ENCODE measurements around the gene PHYH.
"Not testable (repeated sequence)": the region's sequence is repeated elsewhere in the genome, so short reads cannot be mapped to it uniquely, and the experiment has no call there.

Gene PHYH

GRCh38 chr10:13319166-13319565 lies 19.3 kb upstream of the PHYH start:
- DNase-seq (ENCODE audit: low spot score): no peak

- DNase-seq (ENCODE audit: low spot score): no peak
Measured at GRCh38 chr10:13317474-13317873, 17.6 kb upstream of the PHYH start.

- DNase-seq (ENCODE audit: low spot score): no peak
Measured at GRCh38 chr10:13316635-13317311, 16.9 kb upstream of the PHYH start.

GRCh38 chr10:13315361-13315760 lies 15.5 kb upstream of the PHYH start:
- DNase-seq (ENCODE audit: low spot score): no peak

GRCh38 chr10:13311177-13311575 lies 11.3 kb upstream of the PHYH start:
- DNase-seq (ENCODE audit: low spot score): no peak

GRCh38 chr10:13310518-13311176 lies 10.8 kb upstream of the PHYH start:
- DNase-seq (ENCODE audit: low spot score): no peak

- DNase-seq (ENCODE audit: low spot score): no peak
Measured at GRCh38 chr10:13309792-13310191, 9.9 kb upstream of the PHYH start.

- no peak for DNase-seq (ENCODE audit: low spot score)
Measured at GRCh38 chr10:13308096-13308495, 8.2 kb upstream of the PHYH start.

GRCh38 chr10:13306103-13306502 lies 6.2 kb upstream of the PHYH start:
- no peak for DNase-seq (ENCODE audit: low spot score)

GRCh38 chr10:13302821-13303555 lies 3.1 kb upstream of the PHYH start:
- DNase-seq (ENCODE audit: low spot score): no peak

GRCh38 chr10:13298748-13299436 lies 972 bp downstream of the PHYH start:
- DNase-seq (ENCODE audit: low spot score): no peak

GRCh38 chr10:13296476-13296875 lies 3.4 kb downstream of the PHYH start:
- DNase-seq (ENCODE audit: low spot score): no peak

- DNase-seq (ENCODE audit: low spot score): no peak
Measured at GRCh38 chr10:13294784-13295183, 5.1 kb downstream of the PHYH start.

GRCh38 chr10:13291821-13292773 lies 7.8 kb downstream of the PHYH start:
- no peak for DNase-seq (ENCODE audit: low spot score)

GRCh38 chr10:13291061-13291460 lies 8.8 kb downstream of the PHYH start:
- DNase-seq (ENCODE audit: low spot score): no peak

GRCh38 chr10:13284050-13284449 lies 15.8 kb downstream of the PHYH start:
- DNase-seq (ENCODE audit: low spot score): no peak

- DNase-seq (ENCODE audit: low spot score): not testable (repeated sequence)
Measured at GRCh38 chr10:13282348-13282747, 17.5 kb downstream of the PHYH start.

- no peak for DNase-seq (ENCODE audit: low spot score)
Measured at GRCh38 chr10:13276749-13277365, 23.0 kb downstream of the PHYH start.

GRCh38 chr10:13276146-13276545 lies 23.7 kb downstream of the PHYH start:
- DNase-seq (ENCODE audit: low spot score): not testable (repeated sequence)

- no peak for DNase-seq (ENCODE audit: low spot score)
Measured at GRCh38 chr10:13272164-13272571, 27.7 kb downstream of the PHYH start.

Measured in kidney capillary endothelial cell (primary cell).